Germinal center (tissue), 1 donor: ENCODE measurements around the gene REEP6.
"Not testable (repeated sequence)": the region's sequence is repeated elsewhere in the genome, so short reads cannot be mapped to it uniquely, and the experiment has no call there.

Experiments used
- DNase-seq: peaks from one replicate; pipeline ENCODE4 v3.0.0; 2012; ENCODE audit warnings: mixed read lengths, low spot score

REEP6 gene

GRCh38 chr19:1472231-1473084 is 18.5 kb upstream of the REEP6 start:
- DNase-seq: no peak

- DNase-seq: no peak
Observed at GRCh38 chr19:1473085-1473851, 17.7 kb upstream of the REEP6 start.

- no peak for DNase-seq
Observed at GRCh38 chr19:1474011-1474764, 16.8 kb upstream of the REEP6 start.

- no peak for DNase-seq
Observed at GRCh38 chr19:1474765-1475351, 16.1 kb upstream of the REEP6 start.

GRCh38 chr19:1475751-1476437 is 15.1 kb upstream of the REEP6 start:
- no peak for DNase-seq

- DNase-seq: not testable (repeated sequence)
Observed at GRCh38 chr19:1477056-1477455, 13.9 kb upstream of the REEP6 start.

- DNase-seq: peak; percentile 93
Observed at GRCh38 chr19:1478934-1479707, 11.9 kb upstream of the REEP6 start, which contains the start of gene C19orf25. Gene C19orf25 (minus strand): TSS chr19:1479215. CDS start chr19:1478903, 312 bp downstream.

- no peak for DNase-seq
Observed at GRCh38 chr19:1481224-1481892, 9.6 kb upstream of the REEP6 start.

- no peak for DNase-seq
Observed at GRCh38 chr19:1481893-1482360, 9.1 kb upstream of the REEP6 start.

- no peak for DNase-seq
Observed at GRCh38 chr19:1482361-1483130, 8.4 kb upstream of the REEP6 start.

GRCh38 chr19:1483131-1483978 is 7.6 kb upstream of the REEP6 start:
- DNase-seq: no peak

- no peak for DNase-seq
Observed at GRCh38 chr19:1483979-1484428, 7.0 kb upstream of the REEP6 start.

- no peak for DNase-seq
Observed at GRCh38 chr19:1486720-1487575, 4.0 kb upstream of the REEP6 start.

GRCh38 chr19:1487576-1488281 is 3.3 kb upstream of the REEP6 start:
- no peak for DNase-seq

GRCh38 chr19:1488282-1488601 is 2.7 kb upstream of the REEP6 start:
- no peak for DNase-seq

GRCh38 chr19:1489463-1490310 is 1.3 kb upstream of the REEP6 start:
- peak; percentile 28 for DNase-seq
